Testis (tissue), 2 donors: ENCODE results near the gene IL1RAPL2.

Experiments
- POLR2A ChIP-seq: fragments of 450-650 bp; IDR thresholded peaks from one replicate; pipeline ENCODE4 v1.6.1; 2017; ENCODE audit warnings: antibody characterized with exemption, mild to moderate bottlenecking, moderate library complexity
- TF ChIP-seq, protein P1 (sequence below), 3 experiments: fragments of 450-650 bp in 2 of 3; fragments of 200-600 bp in 1 of 3; sonication (generic) in 1 of 3; IDR thresholded peaks; one replicate each; pipeline ENCODE4 v1.5.1; 2016 to 2019; ENCODE audit warnings: antibody characterized with exemption in 3 of 3, mild to moderate bottlenecking in 2 of 3, moderate library complexity in 1 of 3

DNA sequence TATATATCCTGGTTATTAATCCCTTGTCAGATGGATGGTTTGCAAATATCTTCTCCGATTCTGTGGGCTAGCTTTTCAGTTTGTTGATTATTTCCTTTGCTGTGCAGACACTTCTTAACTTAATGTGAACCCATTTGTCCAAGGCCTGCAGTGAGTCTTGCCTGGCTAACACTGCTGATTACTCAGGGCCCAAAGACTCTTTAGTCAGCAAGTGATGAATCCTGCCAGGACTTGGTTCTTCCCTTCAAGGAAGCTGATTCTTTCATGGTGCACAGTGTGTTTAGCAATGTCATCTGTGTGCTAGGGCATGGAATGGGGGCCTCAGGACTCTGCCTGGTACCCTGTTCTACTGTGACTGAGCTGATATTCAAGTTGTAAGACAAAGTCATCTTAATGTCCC is 736.2 kb downstream of the IL1RAPL2 start:
- no peak for TF ChIP-seq POLR2A
- TF ChIP-seq, protein P1, sequence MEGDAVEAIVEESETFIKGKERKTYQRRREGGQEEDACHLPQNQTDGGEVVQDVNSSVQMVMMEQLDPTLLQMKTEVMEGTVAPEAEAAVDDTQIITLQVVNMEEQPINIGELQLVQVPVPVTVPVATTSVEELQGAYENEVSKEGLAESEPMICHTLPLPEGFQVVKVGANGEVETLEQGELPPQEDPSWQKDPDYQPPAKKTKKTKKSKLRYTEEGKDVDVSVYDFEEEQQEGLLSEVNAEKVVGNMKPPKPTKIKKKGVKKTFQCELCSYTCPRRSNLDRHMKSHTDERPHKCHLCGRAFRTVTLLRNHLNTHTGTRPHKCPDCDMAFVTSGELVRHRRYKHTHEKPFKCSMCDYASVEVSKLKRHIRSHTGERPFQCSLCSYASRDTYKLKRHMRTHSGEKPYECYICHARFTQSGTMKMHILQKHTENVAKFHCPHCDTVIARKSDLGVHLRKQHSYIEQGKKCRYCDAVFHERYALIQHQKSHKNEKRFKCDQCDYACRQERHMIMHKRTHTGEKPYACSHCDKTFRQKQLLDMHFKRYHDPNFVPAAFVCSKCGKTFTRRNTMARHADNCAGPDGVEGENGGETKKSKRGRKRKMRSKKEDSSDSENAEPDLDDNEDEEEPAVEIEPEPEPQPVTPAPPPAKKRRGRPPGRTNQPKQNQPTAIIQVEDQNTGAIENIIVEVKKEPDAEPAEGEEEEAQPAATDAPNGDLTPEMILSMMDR (IDR thresholded peaks at IDR 0.05), result no peak
